GM21528 (cell line): ENCODE results near the gene RSKR.
"Not testable (repeated sequence)": the region's sequence is repeated elsewhere in the genome, so short reads cannot be mapped to it uniquely, and the experiment has no call there.

Experiments
- ATAC-seq: cut with Tn5 transposase; IDR thresholded peaks from one replicate; pipeline ENCODE4 v1.9.1; 2021; ENCODE audit warnings: mild to moderate bottlenecking, moderate library complexity; ENCODE audit not compliant: unreplicated experiment, low FRiP score

RSKR gene

DNA sequence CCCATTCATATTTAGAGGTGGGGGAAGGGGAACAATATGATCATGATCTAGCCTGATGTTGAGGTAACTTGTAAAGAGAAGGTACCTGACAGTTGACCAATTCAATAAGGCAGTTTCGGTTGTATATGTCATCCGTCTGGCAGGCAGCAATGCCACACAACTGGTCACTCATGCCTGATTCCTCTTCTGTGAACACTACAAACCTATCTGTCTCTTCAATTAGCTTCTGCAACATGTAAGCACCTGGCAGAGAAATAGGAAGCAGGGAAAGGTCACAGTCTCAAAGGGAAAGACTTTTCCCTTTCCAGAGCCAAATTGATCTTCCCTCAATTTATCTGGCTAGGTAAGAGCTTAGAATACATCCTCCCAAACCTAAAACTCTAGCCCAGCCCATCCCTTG lies 10.2 kb upstream of the RSKR start:
- no peak for ATAC-seq

DNA sequence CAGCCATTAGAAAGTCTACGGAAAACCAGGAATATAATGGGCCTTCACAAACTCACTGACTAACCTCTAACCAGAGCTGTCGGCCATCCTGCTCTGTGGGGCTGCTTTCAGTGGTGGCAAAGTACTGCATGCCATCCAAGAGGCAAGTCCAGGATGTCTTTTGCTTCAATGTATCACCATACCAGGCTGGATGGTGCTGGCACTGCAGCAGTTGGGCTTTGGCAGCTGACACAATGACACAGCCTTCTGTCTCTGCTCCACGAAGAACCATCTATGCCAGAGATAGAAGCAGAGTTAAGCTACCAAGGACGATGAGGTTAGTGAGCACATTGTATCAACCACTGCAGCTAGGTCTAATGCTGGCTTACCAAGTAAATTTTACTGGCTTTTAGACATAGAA lies 9.7 kb upstream of the RSKR start:
- ATAC-seq = no peak

DNA sequence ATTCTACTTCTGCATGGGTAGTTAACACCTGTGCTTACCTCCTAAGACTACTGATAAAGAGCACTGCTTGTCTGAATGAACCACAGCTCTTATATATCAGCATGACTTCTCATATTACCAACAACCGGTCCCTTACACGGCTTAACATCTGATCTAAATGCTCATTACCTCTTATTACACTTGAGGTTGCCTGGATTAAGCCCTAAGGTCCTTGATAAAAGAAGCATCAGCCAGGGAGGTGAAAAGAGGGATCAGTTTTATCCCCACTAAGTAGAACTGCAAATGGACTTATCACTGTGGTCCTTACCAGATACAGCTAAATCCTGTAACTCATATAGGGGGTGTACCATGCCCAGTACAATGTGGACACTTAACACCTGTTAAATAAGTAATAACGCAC lies 8.2 kb upstream of the RSKR start:
- ATAC-seq = no peak

DNA sequence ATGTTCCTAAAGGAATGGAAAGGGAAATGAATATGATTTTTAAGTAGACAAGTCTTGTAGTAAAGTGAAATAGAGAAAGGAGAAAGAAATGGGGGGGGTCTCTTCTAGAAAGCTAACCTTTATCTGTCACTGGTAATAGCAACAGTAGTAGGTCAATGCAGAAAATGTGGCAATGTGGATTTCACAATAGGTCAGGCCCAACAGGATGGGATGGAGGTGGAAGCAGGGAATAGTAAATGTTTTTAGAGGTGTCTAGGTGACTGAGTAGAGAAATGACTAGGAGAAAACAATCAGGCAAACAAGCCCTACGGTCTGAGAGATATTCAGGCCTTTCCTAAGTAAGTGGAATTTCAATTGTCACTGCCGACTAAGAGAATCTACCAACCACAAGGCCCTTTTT lies 6.0 kb upstream of the RSKR start:
- ATAC-seq = no peak

DNA sequence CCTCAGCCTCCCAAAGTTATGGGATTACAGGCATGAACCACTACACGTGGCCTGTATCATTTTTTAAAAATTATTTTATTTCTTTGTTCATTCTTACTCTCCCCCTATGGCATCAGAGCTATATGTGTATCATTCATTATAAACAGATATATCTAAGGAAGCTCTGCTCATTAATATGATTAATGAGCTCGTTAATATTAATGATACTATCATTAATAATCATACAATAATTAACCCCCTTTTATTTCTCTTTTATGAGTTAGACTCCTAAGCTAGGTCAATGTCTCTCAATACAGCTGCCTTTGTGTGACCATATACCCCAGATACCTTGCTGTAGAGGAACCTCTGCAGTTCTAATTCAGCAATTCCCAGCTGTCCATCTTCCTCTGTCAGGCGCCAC lies 4.5 kb upstream of the RSKR start:
- ATAC-seq = no peak

DNA sequence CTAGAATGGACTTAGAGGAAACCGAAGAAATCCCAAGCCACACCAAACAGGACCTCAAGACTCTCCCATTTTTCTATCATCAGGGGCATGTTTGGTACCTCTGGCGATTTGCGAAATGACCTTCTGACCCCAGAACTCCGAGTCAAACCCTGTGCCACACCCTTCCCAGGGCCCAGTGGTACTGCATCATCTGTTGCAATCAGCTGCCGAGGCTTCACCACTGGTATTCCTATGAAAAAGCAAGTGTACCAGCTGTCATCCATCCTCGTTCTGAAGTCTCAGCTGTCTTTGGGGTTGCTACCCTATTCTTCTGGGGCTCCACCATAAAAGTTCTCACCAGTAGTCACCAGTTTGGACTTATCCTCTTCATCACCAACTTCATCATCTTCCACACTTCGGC lies 2.3 kb upstream of the RSKR start:
- no peak for ATAC-seq

DNA sequence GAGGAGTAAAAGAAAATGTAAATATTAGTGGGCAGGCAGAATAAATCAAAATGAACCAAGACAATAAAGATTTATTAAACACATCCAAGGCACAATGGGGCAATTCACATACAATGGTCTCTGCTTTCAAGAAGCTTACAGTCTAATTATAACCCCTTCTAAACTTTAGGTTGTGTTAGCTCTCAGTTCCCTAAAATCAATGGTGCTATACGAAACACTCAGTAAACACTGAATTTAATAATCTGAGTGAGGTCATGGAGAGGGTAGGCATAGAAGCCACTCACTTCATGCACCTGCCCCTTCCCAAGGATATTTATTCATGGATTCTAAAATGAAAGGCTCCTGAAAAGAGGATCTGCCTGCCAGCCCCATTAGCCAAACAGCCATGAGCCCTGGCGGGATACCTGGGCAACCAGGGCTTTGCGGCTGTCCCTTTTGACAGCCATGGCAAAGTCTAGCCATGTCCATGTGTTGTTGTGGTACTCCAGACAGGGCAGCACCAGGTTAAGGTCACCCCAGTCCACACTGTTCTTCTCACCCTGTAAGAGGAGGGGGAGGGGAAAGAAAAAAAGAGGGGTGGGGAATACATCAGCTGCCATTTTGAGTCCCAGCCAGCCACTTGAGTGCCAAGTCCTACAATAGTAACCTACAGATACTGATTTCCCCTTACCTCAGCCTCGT lies 1.4 kb upstream of the RSKR start:
- no peak for ATAC-seq

DNA sequence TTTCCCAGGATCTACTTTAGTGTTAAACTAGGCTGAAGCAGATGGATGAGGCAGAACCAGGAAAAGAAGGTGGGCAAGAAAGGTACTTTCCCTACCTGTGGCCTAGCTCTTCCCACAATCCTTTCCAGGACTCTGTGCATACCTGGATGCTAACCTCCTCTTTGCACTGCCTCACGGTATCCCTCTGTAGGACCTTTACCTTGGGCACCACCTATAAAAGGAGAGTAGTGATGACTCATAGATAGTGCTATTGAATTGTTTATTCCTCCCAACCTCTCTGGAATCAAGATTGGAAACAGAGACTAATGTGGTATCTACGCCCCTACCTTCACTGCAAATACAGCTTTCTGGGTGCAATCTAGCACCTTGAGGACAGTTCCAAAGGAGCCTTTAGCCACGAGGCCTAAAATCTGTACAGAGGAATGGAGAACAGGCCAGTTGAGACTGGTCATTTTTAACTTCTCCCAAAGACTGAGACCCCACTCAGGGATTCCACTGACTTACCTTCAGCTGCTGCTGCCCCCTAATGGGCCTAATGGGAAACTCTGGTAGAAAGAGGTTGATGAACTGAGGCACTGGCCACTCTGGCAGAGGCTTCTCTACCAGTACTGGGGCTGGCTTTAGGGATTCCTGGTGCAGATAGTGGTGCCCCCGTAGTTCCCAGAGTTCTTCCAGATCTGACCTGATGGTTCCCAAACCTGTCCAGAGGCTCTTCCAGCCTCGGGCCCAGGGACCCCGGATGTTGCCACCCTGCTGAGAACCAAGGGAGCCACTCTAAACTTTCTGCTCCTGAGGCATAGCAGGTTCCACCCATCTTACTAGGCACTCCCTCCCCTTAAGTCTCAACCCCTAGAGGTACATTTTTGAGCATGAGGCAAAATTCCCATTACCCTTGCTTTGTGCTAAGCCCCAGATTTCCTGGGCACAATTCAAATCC lies 781 bp downstream of the RSKR start:
- ATAC-seq = no peak

DNA sequence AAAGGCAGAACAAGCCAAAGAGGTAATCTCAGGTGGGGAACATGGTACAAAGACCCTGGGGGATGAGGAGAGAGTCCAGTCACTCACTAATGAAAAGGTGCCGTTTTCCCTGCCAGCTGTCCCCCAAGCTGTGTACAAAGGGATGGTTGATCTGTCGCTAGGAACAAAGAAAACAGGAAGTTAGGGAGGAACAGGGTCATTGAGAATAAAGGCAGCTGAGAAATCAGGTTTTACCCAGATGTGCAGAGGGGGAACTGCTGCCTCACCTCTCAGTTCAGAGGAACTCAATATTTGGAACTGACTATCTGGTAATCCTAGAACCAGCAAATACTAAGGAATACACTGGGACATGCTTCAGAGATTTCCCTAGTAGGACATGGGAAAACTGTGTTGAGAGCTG lies 1.5 kb downstream of the RSKR start:
- no peak for ATAC-seq

DNA sequence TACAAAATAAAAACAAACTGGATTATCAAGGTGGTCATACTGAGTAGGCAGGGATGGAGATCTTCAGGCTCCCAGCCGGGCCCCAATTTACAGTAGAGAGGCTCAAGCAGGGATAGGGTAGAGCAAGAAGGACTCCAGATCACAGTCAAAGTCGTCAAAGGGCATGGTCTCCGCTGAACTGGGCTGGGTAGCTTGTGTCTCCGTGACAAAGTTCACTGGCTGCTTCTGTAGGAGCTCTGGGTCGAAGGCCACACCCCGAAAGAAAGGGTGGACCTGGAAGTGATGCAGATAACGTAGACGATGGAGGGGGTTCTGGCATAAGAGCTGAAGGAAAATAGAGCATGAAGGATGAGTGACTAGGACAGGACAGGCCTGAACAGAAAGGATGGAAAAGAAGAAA lies 3.6 kb downstream of the RSKR start:
- ATAC-seq = no peak

DNA sequence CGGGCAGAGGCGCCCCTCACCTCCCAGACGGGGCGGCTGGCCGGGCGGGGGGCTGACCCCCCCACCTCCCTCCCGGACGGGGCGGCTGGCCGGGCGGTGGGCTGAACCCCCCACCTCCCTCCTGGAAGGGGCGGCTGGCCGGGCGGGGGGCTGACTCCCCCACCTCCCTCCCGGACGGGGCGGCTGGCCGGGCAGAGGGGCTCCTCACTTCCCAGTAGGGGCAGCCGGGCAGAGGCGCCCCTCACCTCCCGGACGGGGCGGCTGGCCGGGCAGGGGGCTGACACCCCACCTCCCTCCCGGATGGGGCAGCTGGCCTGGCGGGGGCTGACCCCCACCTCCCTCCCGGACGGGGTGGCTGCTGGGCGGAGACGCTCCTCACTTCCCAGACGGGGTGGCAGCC lies 10.0 kb downstream of the RSKR start:
- not testable (repeated sequence) for ATAC-seq

DNA sequence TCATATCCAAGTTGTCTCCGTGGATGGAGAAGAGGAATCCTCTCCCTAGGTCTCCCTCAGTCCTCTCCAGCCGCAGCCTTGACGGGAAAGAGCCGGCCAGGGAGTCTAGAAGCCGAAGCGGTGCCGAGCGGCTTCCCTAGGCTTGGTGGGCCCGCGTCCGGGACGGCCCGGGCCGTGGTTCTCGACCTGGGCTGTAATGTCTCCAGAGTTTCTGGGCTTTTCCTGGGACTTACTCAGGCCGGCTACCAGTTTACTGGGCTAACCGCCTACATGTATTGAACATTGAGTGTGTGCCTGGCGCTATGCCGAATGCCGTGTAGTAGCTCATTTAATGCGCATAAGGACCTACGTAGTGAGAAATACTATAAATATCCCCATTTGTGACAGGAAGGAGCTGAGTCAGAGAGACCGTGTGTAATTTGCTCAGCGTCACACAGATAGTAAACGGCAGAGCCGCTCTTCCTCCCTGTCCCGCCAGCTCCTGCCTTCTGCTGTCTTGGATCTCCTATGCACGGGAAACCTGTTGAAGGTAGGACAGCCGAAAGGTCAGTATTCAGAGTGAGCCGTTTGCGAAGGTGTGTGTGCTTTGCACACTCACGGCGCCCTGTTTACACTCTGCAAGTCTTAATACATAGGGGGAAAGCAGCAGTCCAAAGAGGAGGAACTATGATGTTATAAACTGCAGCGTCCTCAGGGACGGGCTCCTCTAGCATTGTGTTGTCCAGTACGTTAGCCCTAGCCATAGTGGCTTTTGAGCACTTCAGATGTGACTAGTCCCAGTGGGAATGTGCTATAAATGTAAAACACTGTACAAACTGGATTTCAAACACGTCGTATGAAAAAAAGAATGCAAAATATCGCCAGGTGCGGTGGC lies 14.4 kb downstream of the RSKR start:
- ATAC-seq = peak; percentile 50

DNA sequence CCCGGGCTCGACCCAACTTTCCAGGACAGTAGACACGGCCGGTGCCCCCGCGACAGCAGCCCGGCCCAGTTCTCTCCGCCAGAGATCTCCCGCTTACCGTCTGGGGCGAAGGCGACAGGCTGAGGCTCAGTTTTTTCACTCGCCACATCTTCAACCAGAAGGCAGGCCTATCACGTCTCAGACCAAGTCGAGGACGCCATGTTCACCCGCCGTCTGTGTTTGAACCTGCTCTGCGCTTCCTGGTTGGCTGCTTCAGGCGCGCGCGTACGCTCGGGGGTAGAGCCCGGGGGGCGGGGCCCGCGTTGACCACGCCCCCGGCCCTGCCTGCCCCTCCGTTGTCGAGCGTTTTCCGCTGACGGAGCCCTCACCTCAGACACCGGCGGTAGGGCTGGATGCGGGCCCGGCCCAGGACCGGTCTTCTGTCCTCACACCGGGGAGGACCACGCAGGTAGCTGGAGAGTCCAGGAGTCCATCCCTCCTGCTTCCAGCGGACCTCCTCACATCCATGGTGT lies 15.1 kb downstream of the RSKR start, which contains the start of gene SPAG5:
Gene SPAG5, minus strand, starts transcription at position 227 of the 512 bp plus-strand sequence. Its CDS starts 79 bp downstream, at position 148.
- peak; percentile 76 for ATAC-seq

DNA sequence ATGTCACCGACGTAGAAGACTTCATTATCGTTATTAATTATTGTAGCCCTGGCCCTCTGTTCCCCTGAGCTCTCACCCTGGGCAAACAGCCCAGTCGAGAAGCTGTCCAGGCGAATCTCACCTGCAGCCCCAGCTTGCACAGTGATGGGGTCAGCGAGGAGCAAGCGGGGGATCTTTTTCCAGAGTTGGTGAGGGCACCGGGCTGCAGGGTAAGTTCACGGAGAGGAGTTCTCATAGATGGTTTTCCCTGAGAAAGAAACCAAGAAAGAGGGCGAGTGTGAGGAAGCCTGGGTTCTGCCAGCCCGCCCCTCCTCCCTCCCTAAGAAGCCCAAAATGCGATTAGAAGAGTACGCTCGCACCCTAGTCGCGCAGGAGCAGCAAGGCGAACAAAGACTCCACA lies 15.6 kb downstream of the RSKR start:
- peak; percentile 3 for ATAC-seq

DNA sequence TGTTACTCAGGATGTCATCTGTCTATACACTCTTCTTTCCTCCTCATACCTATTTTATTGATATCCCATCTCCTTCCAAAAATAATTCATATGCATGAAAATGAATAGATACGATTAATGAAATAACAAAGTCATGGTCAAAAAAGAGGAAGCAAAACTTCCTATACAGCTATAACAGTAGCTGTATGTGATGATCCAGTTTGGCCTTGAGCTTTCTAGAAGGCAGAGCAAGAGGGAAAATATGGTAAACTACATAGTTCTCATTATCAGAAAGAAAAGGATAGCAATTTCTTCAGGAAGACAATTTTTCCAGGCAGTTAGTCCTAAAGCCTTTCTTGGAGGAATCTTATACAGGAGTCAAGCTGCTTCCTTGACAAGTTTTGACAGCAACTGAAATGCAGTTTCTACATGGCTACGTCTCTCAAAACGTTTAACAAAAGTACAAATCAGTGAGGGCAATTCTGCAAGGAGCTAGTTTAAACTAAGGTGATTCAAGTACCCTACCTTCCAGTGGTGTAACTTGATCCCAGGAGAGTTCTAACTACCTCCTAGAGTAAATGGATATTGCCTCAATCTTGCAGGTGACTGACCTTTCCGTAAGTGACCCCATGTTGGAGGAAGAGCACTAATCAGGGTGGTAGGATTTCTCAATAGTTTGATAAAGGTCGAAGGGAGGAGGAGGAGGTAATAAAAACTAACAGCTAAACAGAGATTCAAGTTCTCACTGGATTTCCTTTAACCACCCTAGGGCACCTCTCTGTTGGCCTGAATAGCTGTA lies 16.2 kb downstream of the RSKR start:
- no peak for ATAC-seq

DNA sequence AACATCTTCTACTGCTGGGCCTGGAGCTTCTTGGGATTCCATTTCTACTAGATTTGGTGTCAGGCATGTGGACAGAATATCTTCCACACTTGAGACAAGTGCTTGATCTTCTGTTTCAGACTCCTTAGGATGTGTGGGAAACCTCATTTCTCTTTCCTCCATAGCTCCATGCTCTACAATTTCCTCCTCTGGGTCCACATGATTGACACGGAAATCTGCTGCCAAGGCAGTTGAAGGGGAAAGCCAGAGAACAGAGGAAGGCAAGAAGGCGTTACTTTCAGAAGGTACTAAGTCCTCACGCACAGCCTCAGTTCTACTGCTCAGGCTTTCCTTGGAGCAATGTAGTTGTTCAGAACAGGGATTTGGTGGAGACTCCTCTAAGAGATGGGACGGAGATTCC lies 21.7 kb downstream of the RSKR start:
- ATAC-seq = no peak

DNA sequence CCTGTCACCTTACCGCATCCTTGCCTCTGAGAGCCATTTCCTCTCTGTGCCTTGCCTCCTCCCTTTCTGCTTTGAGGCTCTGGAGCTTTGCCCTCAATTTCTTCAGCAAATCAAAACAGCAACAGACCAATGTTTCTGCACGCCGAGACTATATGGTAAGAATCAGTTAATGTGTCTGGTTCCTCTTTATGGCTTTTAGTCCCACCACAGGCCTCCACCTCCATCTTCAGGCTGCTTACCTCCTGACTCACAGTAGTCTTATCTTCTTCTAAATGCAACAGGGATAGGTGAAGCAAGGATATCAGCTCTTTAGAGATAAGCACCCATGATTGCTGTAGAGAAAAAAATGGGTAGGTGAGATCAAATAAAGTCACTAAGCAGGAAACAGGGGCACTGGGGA lies 28.1 kb downstream of the RSKR start:
- ATAC-seq = no peak

DNA sequence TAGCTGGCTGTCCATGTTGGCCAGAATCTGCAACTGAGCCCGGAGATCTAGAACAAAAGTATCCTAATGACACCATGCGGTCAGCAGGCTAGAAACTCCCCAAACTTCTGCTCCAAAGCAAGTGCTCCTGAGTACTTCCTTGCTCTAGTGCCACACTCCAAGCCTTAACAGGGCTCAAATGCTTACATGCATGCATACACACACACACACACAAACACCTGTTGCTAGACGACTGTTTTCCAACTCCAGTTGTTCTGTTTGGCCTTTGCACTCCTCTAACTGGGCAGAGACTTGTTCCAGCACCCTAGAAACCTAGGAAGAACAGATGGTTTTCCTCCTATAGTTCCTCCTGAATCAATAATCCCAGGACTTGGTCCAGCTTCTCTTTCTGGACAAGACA lies 29.6 kb downstream of the RSKR start:
- no peak for ATAC-seq

DNA sequence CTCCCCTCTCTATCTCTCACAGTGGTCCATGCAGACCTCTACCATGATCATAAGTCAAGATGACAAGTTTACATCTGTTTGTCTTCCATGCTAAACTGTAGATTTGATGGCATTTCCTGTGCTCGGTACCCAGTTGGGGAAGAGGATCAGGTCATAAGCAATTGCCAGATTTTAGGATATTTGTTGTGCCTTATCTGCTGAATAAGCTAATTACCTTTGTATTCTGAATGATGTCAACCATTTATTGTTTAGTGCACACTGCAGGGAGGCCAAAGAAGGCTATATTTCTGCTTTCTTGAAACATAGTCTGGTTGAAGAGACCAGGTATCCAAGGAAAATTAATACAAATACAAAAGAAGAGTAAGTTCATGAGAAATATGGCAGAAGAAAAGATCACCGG lies 31.5 kb downstream of the RSKR start:
- no peak for ATAC-seq

DNA sequence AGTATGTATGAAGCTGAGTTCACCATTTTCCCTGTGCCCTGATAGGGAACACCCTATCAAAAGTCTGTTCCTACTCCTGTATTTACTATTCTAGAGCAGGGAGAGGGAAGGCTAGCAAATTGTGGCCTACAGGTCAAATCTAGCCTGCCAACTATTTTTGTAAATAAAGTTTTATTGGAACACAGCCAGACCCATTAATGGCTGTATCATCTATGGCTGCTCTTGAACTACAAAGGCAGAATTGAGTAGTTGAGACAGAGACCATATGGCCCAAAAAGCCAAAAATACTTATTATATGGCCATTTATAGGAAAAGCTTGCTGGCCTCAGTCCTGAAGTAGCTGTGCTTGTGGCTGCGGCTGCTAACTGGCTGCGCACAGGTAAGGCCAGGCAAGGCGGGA lies 33.0 kb downstream of the RSKR start:
- ATAC-seq = no peak
